Measurements from ENCODE around the gene AGBL2. TPM values are rescaled to one million over a fixed set of nuclear protein-coding genes. Genes with fewer than 3 reads are reported as not detected.

AGBL2 gene
- total RNA-seq, 2 donors from 2014 or later, result 0.95 TPM; not detected in 1

DNA sequence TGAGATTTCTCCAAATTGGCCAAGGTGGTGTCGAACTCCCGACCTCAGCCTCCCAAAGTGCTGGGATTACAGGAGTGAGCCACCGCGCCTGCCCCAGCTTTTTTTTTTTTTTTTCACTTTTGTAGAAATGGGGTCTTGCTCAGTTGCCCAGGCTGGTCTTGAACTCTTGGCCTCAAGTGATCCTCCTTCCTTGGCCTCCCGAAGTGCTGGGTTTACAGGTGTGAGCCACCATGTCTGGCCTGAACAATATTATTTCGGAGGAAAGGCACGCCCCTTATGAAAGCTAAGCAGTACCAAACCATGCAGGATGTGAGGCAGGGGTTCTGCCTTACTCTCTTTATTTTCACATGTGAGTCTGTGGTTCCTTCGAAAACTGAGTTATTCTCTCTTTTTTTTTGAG, 88.9 kb downstream of the AGBL2 start:
- no peak overlapping the region for H3K27ac ChIP-seq
- TF ChIP-seq CTCF (IDR thresholded peaks at IDR 0.05), result no peak
- DNase-seq (ENCODE audit: low spot score) (no peak), ATAC-seq (ENCODE audit: insufficient number of reproducible peaks, low FRiP score, low read depth) (no peak)
- no peak overlapping the region for H3K4me3 ChIP-seq
- no peaks in the 10 kb centered on the region for H3K9me3 ChIP-seq
- H3K36me3 ChIP-seq, result peaks cover 56% of the 10 kb centered on the region
- H3K27me3 ChIP-seq (replicated peaks; ENCODE audit: insufficient read depth), result no peaks in the 10 kb centered on the region
- no peaks in the 10 kb centered on the region for H3K4me1 ChIP-seq (ENCODE audit: control insufficient read depth in 1 of 2, low read depth in 2 of 2)

- Histone ChIP-seq H3K4me1 (ENCODE audit: control insufficient read depth in 1 of 2, low read depth in 2 of 2) (no peaks in the 10 kb centered on the region), H3K27ac (no peak overlapping the region), H3K36me3 (peaks cover 36% of the 10 kb centered on the region), H3K4me3 (no peak overlapping the region), H3K27me3 (replicated peaks; ENCODE audit: insufficient read depth) (no peaks in the 10 kb centered on the region), H3K9me3 (no peaks in the 10 kb centered on the region)
- DNase-seq (ENCODE audit: low spot score) (no peak), ATAC-seq (ENCODE audit: insufficient number of reproducible peaks, low FRiP score, low read depth) (no peak)
- TF ChIP-seq CTCF (IDR thresholded peaks at IDR 0.05), result no peak
Observed at GRCh38 chr11:47620836-47621378, 94.3 kb downstream of the AGBL2 start.

DNA sequence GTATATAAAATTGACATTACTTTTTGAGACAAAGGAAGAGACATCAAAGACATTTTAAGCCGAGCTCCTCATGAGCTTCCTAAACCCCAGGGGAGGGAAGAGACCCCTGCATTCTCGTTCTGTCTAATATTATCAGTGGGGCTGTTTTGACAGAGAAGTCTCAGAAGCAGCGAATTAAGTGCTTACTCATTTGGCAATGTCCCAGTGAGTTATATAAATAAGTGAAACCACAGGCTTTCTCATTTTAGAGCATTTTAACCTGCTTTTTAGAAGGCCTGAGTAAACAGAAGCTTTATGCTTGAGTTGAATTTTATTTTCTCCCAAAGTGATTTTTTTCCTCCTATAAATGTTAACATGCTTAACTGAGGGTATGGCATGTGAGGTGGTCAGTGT, 97.8 kb downstream of the AGBL2 start:
- no peak overlapping the region for H3K27ac ChIP-seq
- no peak overlapping the region for H3K4me3 ChIP-seq
- H3K27me3 ChIP-seq (replicated peaks; ENCODE audit: insufficient read depth), result no peaks in the 10 kb centered on the region
- peaks cover 25% of the 10 kb centered on the region for H3K36me3 ChIP-seq
- no peak for DNase-seq (ENCODE audit: low spot score)
- no peak for TF ChIP-seq CTCF (IDR thresholded peaks at IDR 0.05)
- ATAC-seq (ENCODE audit: insufficient number of reproducible peaks, low FRiP score, low read depth), result no peak
- H3K4me1 ChIP-seq (ENCODE audit: control insufficient read depth in 1 of 2, low read depth in 2 of 2), result no peaks in the 10 kb centered on the region
- H3K9me3 ChIP-seq, result no peaks in the 10 kb centered on the region

DNA sequence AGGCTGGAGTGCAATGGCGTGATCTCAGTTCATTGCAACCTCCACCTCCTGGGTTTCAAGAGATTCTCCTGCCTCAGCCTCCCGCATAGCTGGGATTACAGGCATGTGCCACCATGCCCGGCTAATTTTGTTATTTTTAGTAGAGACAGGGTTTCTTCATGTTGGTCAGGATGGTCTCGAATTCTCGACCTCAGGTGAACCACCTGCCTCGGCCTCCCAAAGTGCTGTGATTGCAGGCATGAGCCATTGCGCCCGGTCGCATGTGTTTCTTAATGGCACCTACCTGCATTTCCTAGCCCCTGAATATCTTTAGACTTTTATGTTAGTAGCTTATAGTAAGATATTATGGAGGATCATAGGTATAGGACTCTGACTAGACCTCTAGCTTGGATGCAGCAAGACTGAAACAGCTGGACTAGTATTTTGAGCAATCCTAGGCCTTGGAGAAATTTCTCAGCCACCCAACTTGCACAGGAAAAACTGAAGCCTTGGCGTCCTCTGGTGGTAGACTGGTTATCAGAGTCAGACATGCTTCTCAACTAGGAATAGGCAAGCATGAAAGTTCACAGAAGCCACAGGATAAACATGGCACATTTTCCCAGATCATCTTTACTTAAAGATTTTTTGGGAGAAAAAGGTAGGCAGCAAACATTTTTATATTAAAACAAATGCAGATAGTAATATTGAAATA, 98.3 kb downstream of the AGBL2 start:
- H3K4me3 ChIP-seq, result no peak overlapping the region
- H3K9me3 ChIP-seq, result no peaks in the 10 kb centered on the region
- DNase-seq (ENCODE audit: low spot score) (no peak), ATAC-seq (ENCODE audit: insufficient number of reproducible peaks, low FRiP score, low read depth) (no peak)
- TF ChIP-seq CTCF (IDR thresholded peaks at IDR 0.05), result peak; percentile 38
- H3K27ac ChIP-seq, result no peak overlapping the region
- peaks cover 19% of the 10 kb centered on the region for H3K36me3 ChIP-seq
- no peaks in the 10 kb centered on the region for H3K27me3 ChIP-seq (replicated peaks; ENCODE audit: insufficient read depth)
- no peaks in the 10 kb centered on the region for H3K4me1 ChIP-seq (ENCODE audit: control insufficient read depth in 1 of 2, low read depth in 2 of 2)

- Histone ChIP-seq H3K4me1 (ENCODE audit: control insufficient read depth in 1 of 2, low read depth in 2 of 2) (no peaks in the 10 kb centered on the region), H3K27ac (no peak overlapping the region), H3K36me3 (peaks cover 6% of the 10 kb centered on the region), H3K27me3 (replicated peaks; ENCODE audit: insufficient read depth) (no peaks in the 10 kb centered on the region), H3K9me3 (no peaks in the 10 kb centered on the region), H3K4me3 (no peak overlapping the region)
- ATAC-seq (ENCODE audit: insufficient number of reproducible peaks, low FRiP score, low read depth) (no peak), DNase-seq (ENCODE audit: low spot score) (no peak)
- TF ChIP-seq CTCF (IDR thresholded peaks at IDR 0.05), result no peak
Observed at GRCh38 chr11:47615249-47615648, 99.9 kb downstream of the AGBL2 start.
